Adipose tissue (tissue), 3 donors: ENCODE measurements around the gene AGTPBP1. TPM values are rescaled to one million over a fixed set of nuclear protein-coding genes. Genes with fewer than 3 reads are reported as not detected.
"Not testable (repeated sequence)": the region's sequence is repeated elsewhere in the genome, so short reads cannot be mapped to it uniquely, and the experiment has no call there.

ENCODE experiments used
- H3K27ac ChIP-seq: one replicate; pipeline ENCODE4 v1.5.1; 2013; ENCODE audit warnings: low read depth, low read length
- WGBS, 3 donors: extraction: QIAGEN DNeasy Blood & Tissue Kit; methylation state at CpG; one replicate each; pipeline ENCODE4 v1.1.7; 2013; 5-methylcytosine and 5-hydroxymethylcytosine counted together
- polyA plus RNA-seq, 3 donors: library from polyadenylated mRNA; stranded (reverse); fragments of 200-250 nt; gene quantifications; one replicate each; pipeline ENCODE4 v1.2.3, GENCODE V29; 2013
- donor health status: healthy with polysubstance abuse.
- donor health status: Bipolar disorder and iron deficiency.
- donor health status: healthy.

Gene AGTPBP1
- polyA plus RNA-seq, 3 donors: 3.6 to 7.2 (median 6.6) TPM

- not testable (repeated sequence) for H3K27ac ChIP-seq
- WGBS, 3 donors: 97% methylated on average over 20 to 24 of the region's 26 CpGs
These were observed 168.2 kb downstream of the AGTPBP1 start for GRCh38 chr9:85573546-85573945.

- H3K27ac ChIP-seq: not testable (repeated sequence)
- WGBS, 3 donors: 95 to 99% (median 97%) methylated on average over 8 to 11 of the region's 11 CpGs
These were observed 168.8 kb downstream of the AGTPBP1 start for GRCh38 chr9:85572917-85573316.

- H3K27ac ChIP-seq: no peak overlapping the region
- WGBS, 3 donors: 61 to 81% (median 67%) methylated on average over 2 of the region's 2 CpGs
These were observed 171.8 kb downstream of the AGTPBP1 start for GRCh38 chr9:85569988-85570387.

GRCh38 chr9:85559526-85559925 is 182.2 kb downstream of the AGTPBP1 start:
- 78 to 96% (median 94%) methylated on average over 3 of the region's 3 CpGs for whole genome bisulfite sequencing, 3 donors
- H3K27ac ChIP-seq: no peak overlapping the region

- whole genome bisulfite sequencing, 3 donors: 71 to 100% (median 76%) methylated on average over 1 of the region's 1 CpG
- H3K27ac ChIP-seq: no peak overlapping the region
These were observed 187.4 kb downstream of the AGTPBP1 start for GRCh38 chr9:85554349-85554748.

GRCh38 chr9:85553475-85553874 is 188.3 kb downstream of the AGTPBP1 start:
- H3K27ac ChIP-seq: no peak overlapping the region
- WGBS, 3 donors: 96 to 98% (median 97%) methylated on average over 5 of the region's 5 CpGs

- no peak overlapping the region for H3K27ac ChIP-seq
- 88 to 93% (median 91%) methylated on average over 2 of the region's 2 CpGs for WGBS, 3 donors
These were observed 194.2 kb downstream of the AGTPBP1 start for GRCh38 chr9:85547599-85547998.

GRCh38 chr9:85543196-85543595 is 198.6 kb downstream of the AGTPBP1 start:
- WGBS, 3 donors: 63 to 80% (median 79%) methylated on average over 1 of the region's 1 CpG
- H3K27ac ChIP-seq: no peak overlapping the region

GRCh38 chr9:85541876-85542275 is 199.9 kb downstream of the AGTPBP1 start:
- WGBS, 3 donors: 62 to 88% (median 80%) methylated on average over 4 of the region's 4 CpGs
- no peak overlapping the region for H3K27ac ChIP-seq

- WGBS, 3 donors: 57 to 81% (median 62%) methylated on average over 6 of the region's 6 CpGs
- H3K27ac ChIP-seq: no peak overlapping the region
These were observed 205.2 kb downstream of the AGTPBP1 start for GRCh38 chr9:85536514-85536913.

- 46 to 65% (median 65%) methylated on average over 2 of the region's 2 CpGs for WGBS, 3 donors
- no peak overlapping the region for H3K27ac ChIP-seq
These were observed 205.7 kb downstream of the AGTPBP1 start for GRCh38 chr9:85536076-85536475.

GRCh38 chr9:85534340-85534739 is 207.4 kb downstream of the AGTPBP1 start:
- no peak overlapping the region for H3K27ac ChIP-seq
- WGBS, 3 donors: 66 to 81% (median 73%) methylated on average over 8 of the region's 8 CpGs

GRCh38 chr9:85533538-85533937 is 208.2 kb downstream of the AGTPBP1 start:
- H3K27ac ChIP-seq: no peak overlapping the region
- WGBS, 3 donors: 92 to 95% (median 94%) methylated on average over 4 of the region's 4 CpGs

- 57 to 63% (median 57%) methylated on average over 5 of the region's 5 CpGs for WGBS, 3 donors
- no peak overlapping the region for H3K27ac ChIP-seq
These were observed 211.0 kb downstream of the AGTPBP1 start for GRCh38 chr9:85530721-85531120.

- 80 to 87% (median 86%) methylated on average over 3 to 4 of the region's 4 CpGs for WGBS, 3 donors
- no peak overlapping the region for H3K27ac ChIP-seq
These were observed 213.1 kb downstream of the AGTPBP1 start for GRCh38 chr9:85528607-85529006.

- no peak overlapping the region for H3K27ac ChIP-seq
- WGBS, 3 donors: 62 to 88% (median 83%) methylated on average over 5 of the region's 5 CpGs
These were observed 213.6 kb downstream of the AGTPBP1 start for GRCh38 chr9:85528142-85528541.

GRCh38 chr9:85527331-85528020 is 214.3 kb downstream of the AGTPBP1 start:
- 58 to 64% (median 60%) methylated on average over 4 of the region's 4 CpGs for WGBS, 3 donors
- no peak overlapping the region for H3K27ac ChIP-seq

- H3K27ac ChIP-seq: no peak overlapping the region
- 48 to 88% (median 85%) methylated on average over 2 of the region's 2 CpGs for WGBS, 3 donors
These were observed 217.2 kb downstream of the AGTPBP1 start for GRCh38 chr9:85524531-85524930.

GRCh38 chr9:85523202-85523601 is 218.6 kb downstream of the AGTPBP1 start:
- H3K27ac ChIP-seq: no peak overlapping the region
- WGBS, 3 donors: 49 to 53% (median 51%) methylated on average over 9 of the region's 9 CpGs

- 1 to 2% (median 2%) methylated on average over 49 to 55 of the region's 55 CpGs for WGBS, 3 donors
- no peak overlapping the region for H3K27ac ChIP-seq
These were observed 219.2 kb downstream of the AGTPBP1 start for GRCh38 chr9:85522459-85523092.
